HEK293 (cell line): ENCODE data around the gene CRTC3.

Source experiments
- CTCF ChIP-seq: fragments of 450-650 bp; formaldehyde crosslinking; IDR thresholded peaks from 2 replicates; pipeline ENCODE4 v1.5.1; 2016; ENCODE audit warnings: missing biosample characterization, missing genetic modification characterization
- MYNN ChIP-seq: fragments of 450-650 bp; formaldehyde crosslinking; IDR thresholded peaks from 2 replicates; pipeline ENCODE4 v1.5.1; 2016; ENCODE audit warnings: missing biosample characterization, missing genetic modification characterization, borderline replicate concordance
- PRDM10 ChIP-seq: fragments of 450-650 bp; formaldehyde crosslinking; IDR thresholded peaks from 2 replicates; pipeline ENCODE4 v1.5.1; 2016; ENCODE audit warnings: missing biosample characterization, missing genetic modification characterization
- ZBTB7A ChIP-seq: fragments of 450-650 bp; formaldehyde crosslinking; IDR thresholded peaks from 2 replicates; pipeline ENCODE4 v1.5.1; 2016; ENCODE audit warnings: low read depth, missing biosample characterization, missing genetic modification characterization
- ZFP37 ChIP-seq: fragments of 450-650 bp; formaldehyde crosslinking; IDR thresholded peaks from 2 replicates; pipeline ENCODE4 v1.5.1; 2016; ENCODE audit warnings: missing biosample characterization, missing genetic modification characterization
- ZNF394 ChIP-seq: fragments of 450-650 bp; formaldehyde crosslinking; IDR thresholded peaks from 2 replicates; pipeline ENCODE4 v1.5.1; 2016; ENCODE audit warnings: missing biosample characterization, missing genetic modification characterization, mild to moderate bottlenecking, moderate library complexity, borderline replicate concordance
- ZNF558 ChIP-seq: fragments of 450-650 bp; formaldehyde crosslinking; IDR thresholded peaks from 2 replicates; pipeline ENCODE4 v1.5.1; 2016; ENCODE audit warnings: missing biosample characterization, missing genetic modification characterization
- ZSCAN18 ChIP-seq: fragments of 450-650 bp; formaldehyde crosslinking; IDR thresholded peaks from 2 replicates; pipeline ENCODE4 v1.5.1; 2016; ENCODE audit warnings: missing biosample characterization, missing genetic modification characterization
- TF ChIP-seq, protein P1 (sequence below): fragments of 450-650 bp; formaldehyde crosslinking; IDR thresholded peaks from 2 replicates; pipeline ENCODE4 v1.5.1; 2017; ENCODE audit warnings: missing biosample characterization, missing genetic modification characterization
- TF ChIP-seq, protein P2 (sequence below): sonication (generic); formaldehyde crosslinking; IDR thresholded peaks from 2 replicates; pipeline ENCODE4 v1.8.1; 2022; ENCODE audit warnings: mild to moderate bottlenecking, moderate library complexity, missing genetic modification reagents
- TF ChIP-seq, protein P3 (sequence below): fragments of 450-650 bp; formaldehyde crosslinking; IDR thresholded peaks from 2 replicates; pipeline ENCODE4 v1.5.1; 2016; ENCODE audit warnings: missing biosample characterization, missing genetic modification characterization, borderline replicate concordance

DNA sequence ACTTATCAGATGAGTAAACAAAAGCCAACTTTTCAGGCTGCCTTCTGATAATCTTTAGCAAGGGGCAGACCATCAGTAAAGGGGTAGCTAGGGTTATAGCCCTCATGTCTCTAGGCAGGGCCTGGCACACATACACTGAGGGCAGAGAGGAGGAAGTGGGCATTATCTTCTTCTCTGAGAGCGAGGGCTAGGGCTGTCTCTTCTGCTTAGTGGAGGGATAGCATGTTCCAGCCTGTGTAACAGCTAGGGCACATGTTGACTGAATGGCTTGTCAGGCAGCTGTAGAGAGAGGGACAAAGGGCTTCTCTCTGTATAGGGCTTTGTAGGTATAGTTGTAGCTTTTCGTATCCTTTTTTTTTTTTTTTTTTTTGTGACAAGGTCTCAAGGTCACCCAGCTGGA, 17.8 kb downstream of the CRTC3 start:
- TF ChIP-seq MYNN: no peak
- no peak for TF ChIP-seq ZFP37
- no peak for TF ChIP-seq CTCF
- TF ChIP-seq ZNF558 (tag by site-specific recombination): no peak
- no peak for TF ChIP-seq ZSCAN18 (tag by site-specific recombination)
- no peak for TF ChIP-seq ZBTB7A (tag by site-specific recombination)
- TF ChIP-seq, protein P1, sequence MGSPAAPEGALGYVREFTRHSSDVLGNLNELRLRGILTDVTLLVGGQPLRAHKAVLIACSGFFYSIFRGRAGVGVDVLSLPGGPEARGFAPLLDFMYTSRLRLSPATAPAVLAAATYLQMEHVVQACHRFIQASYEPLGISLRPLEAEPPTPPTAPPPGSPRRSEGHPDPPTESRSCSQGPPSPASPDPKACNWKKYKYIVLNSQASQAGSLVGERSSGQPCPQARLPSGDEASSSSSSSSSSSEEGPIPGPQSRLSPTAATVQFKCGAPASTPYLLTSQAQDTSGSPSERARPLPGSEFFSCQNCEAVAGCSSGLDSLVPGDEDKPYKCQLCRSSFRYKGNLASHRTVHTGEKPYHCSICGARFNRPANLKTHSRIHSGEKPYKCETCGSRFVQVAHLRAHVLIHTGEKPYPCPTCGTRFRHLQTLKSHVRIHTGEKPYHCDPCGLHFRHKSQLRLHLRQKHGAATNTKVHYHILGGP (tag by site-specific recombination): no peak
- no peak for TF ChIP-seq ZNF394 (tag by site-specific recombination)
- TF ChIP-seq, protein P2, sequence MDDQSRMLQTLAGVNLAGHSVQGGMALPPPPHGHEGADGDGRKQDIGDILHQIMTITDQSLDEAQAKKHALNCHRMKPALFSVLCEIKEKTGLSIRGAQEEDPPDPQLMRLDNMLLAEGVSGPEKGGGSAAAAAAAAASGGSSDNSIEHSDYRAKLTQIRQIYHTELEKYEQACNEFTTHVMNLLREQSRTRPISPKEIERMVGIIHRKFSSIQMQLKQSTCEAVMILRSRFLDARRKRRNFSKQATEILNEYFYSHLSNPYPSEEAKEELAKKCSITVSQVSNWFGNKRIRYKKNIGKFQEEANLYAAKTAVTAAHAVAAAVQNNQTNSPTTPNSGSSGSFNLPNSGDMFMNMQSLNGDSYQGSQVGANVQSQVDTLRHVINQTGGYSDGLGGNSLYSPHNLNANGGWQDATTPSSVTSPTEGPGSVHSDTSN (CRISPR knock-in tag): no peak
- no peak for TF ChIP-seq PRDM10 (tag by site-specific recombination)
- TF ChIP-seq, protein P3, sequence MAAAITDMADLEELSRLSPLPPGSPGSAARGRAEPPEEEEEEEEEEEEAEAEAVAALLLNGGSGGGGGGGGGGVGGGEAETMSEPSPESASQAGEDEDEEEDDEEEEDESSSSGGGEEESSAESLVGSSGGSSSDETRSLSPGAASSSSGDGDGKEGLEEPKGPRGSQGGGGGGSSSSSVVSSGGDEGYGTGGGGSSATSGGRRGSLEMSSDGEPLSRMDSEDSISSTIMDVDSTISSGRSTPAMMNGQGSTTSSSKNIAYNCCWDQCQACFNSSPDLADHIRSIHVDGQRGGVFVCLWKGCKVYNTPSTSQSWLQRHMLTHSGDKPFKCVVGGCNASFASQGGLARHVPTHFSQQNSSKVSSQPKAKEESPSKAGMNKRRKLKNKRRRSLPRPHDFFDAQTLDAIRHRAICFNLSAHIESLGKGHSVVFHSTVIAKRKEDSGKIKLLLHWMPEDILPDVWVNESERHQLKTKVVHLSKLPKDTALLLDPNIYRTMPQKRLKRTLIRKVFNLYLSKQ (tag by site-specific recombination): no peak
